Stimulated activated CD4-positive, alpha-beta T cell treated with anti-CD3 and anti-CD28 coated beads, TNF-alpha, amount 100 ng/mL, for 4 hours (primary cell): ENCODE data around the gene MTIF2.
"Not testable (repeated sequence)": the region's sequence is repeated elsewhere in the genome, so short reads cannot be mapped to it uniquely, and the experiment has no call there.

ENCODE experiments used
- DNase-seq, 3 experiments: peaks; one replicate each; pipeline ENCODE4 v3.0.0-alpha.2; 2020; ENCODE audit warnings: low read depth in 3 of 3

MTIF2 gene

DNA sequence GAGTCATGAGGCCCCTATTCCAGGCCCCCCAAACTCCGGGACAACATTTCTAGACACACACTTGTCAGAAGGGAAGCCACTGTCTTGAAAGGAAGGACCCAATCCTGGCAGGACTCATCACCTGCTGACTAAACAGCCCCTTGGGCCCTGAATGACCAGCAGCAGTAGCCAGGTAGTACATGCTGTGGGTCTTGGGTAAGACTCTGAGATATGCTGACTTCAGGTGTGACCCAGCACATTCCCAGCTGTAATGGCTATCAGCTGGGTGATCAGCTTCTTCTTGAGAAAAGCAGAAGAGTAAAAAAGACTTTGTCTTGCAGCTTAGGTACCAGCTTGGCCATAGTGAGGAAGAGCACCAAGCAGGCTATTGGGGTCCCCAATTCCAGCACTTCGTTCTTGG, 72.5 kb downstream of the MTIF2 start:
- DNase-seq, result no peak

DNA sequence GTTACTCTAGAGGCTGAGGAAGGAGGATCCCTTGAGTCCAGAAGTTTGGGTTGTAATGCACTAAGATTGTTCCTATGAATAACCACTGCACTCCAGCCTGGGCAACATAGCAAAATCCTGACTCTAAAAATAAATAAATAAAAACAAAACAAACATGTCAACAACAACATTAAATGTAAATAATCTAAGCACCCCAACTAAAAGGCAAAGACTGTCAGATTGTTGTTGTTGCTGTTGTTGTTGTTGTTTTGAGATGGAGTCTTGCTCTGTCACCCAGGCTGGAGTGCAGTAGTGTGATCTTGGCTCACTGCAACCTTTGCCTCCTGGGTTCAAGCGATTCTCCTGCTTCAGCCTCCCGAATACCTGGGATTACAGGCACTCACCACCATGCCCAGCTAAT, 77.1 kb downstream of the MTIF2 start:
- DNase-seq, result not testable (repeated sequence)

DNA sequence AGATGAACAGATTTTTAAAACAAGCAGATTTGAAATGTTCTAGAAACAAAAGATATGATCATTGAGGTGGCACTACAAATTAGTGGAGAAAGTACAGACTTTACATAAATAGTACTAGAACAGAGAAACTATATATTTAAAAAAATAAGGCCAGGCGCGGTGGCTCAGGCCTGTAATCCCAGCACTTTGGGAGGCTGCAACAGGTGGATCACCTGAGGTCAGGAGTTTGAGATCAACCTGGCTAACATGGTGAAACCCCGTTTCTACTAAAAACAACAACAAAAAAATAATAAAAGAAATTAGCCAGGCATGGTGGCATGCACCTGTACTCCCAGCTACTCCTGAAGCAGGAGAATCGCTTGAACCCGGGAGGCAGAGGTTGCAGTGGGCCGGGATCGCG, 82.2 kb downstream of the MTIF2 start:
- not testable (repeated sequence) for DNase-seq
